ENCODE results near the gene ALOX15.
"Not testable (repeated sequence)": the region's sequence is repeated elsewhere in the genome, so short reads cannot be mapped to it uniquely, and the experiment has no call there.

- TF ChIP-seq ZNF274 (IDR thresholded peaks at IDR 0.05; ENCODE audit: low read depth, low read length); YY1 (IDR thresholded peaks at IDR 0.05; ENCODE audit: insufficient read depth, insufficient read length): not testable (repeated sequence)
Measured at GRCh38 chr17:4640569-4641188, 799 bp downstream of the ALOX15 start.
